Measurements from ENCODE around the gene DDAH2.

- TF ChIP-seq RBBP5 (conservative IDR thresholded peaks at IDR 0.05) (no peak), YY1 (IDR thresholded peaks at IDR 0.05; ENCODE audit: low read depth, low read length) (no peak)
Measured at GRCh38 chr6:31707701-31708100, 21.4 kb downstream of the DDAH2 start.
